ENCODE measurements around the gene ESRRA.

Gene ESRRA

DNA sequence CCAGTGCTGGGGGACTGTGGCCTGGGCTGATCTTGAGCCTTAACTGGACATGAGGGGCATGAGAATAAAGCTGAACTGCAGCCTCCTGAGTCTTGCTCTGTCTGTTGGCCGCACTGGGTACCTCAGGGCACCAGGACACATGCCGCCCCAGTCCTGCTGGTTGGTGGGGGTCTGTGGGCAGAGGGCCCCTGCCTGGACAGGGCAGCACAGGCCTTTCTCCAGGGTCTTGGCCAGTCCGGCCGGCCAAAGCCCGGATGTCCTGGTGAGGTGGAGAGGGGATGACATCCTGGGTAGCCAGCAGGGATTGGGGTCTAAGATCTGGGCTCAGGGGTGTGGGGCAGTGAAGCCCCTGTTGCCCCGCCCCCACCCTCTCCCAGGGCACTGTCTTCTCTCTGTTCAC, 52.1 kb downstream of the ESRRA start:
- peak overlapping the region; percentile 81 for H4K91ac ChIP-seq (ENCODE audit: low read length)

DNA sequence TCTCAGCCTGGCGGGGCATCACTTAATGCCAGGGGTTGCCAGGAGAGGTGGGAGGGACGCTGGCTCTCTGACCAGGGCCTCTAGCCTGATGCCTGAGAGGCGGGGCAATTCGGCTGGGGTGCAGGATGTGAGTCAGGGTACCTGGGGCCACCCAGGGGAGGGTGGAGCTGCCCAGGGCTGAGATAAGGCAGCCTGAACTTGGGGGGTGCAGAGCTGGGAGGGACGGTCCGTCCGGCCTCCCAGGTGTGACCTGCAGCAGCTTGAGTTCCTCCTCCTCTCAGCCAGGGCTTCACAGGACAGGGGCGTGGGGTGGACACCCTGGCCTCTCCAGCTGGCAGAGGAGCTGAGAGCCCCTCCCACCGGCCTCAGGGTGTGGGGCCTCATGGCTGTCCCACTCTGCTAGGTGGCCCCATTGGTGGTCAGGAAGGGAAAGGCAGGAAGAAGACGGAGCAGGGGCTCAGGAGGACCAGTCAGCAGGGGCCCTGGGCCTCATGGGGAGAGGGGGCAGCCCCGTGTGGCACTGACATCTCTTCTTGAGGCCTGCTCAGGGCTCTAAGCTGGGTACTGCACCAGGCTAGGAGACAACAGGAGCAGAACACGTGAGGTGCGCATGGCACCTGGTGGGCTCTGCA, 52.7 kb downstream of the ESRRA start:
- Histone ChIP-seq H2BK120ac (ENCODE audit: low read depth, low read length) (peak overlapping the region; percentile 50), H2AK5ac (ENCODE audit: low read length, severe bottlenecking) (peak overlapping the region; percentile 69), H2AFZ (ENCODE audit: low read depth, low read length) (no peak overlapping the region), H2BK5ac (ENCODE audit: low read depth, low read length, poor library complexity, severe bottlenecking) (no peak overlapping the region), H3K36me3 (ENCODE audit: control insufficient read depth in 1 of 2, insufficient read depth in 2 of 2, low read depth in 1 of 2, low read length in 2 of 2) (peaks cover 28 to 33% of the 10 kb centered on the region in 2 experiments), H3K23ac (ENCODE audit: low read length in 2 of 2) (peak overlapping the region in 1 of 2 experiments; percentile 78), H2BK12ac (ENCODE audit: low read length in 2 of 2) (peak overlapping the region; percentile 29 to 87), H3K27ac (ENCODE audit: low read length, poor library complexity, severe bottlenecking) (peak overlapping the region; percentile 33), H3K9me3 (ENCODE audit: control insufficient read depth, low read length) (no peaks in the 10 kb centered on the region), H3K4me2 (ENCODE audit: low read length, poor library complexity, severe bottlenecking) (peak overlapping the region; percentile 66), H4K91ac (ENCODE audit: low read length) (peak overlapping the region; percentile 93), H2BK15ac (ENCODE audit: low read depth, poor library complexity, severe bottlenecking) (peak overlapping the region; percentile 97), H3K9ac (ENCODE audit: low read length) (peak overlapping the region; percentile 95), H3K4ac (ENCODE audit: low read depth in 1 of 2, low read length in 2 of 2) (peak overlapping the region; percentile 54 to 94), H3K27me3 (ENCODE audit: control insufficient read depth in 1 of 2, insufficient read depth in 1 of 2, low read length in 2 of 2) (peaks cover 0 to 4% of the 10 kb centered on the region in 2 experiments), H3K14ac (ENCODE audit: low read length in 2 of 2) (peak overlapping the region in 1 of 2 experiments; percentile 76), H3K79me1 (replicated peaks; ENCODE audit: low read length, poor library complexity, severe bottlenecking) (peaks cover 35% of the 10 kb centered on the region), H3K4me3 (ENCODE audit: insufficient read depth in 1 of 2, low read depth in 1 of 2, low read length in 2 of 2) (peak overlapping the region in 1 of 2 experiments; percentile 99), H3K18ac (ENCODE audit: low read depth in 1 of 2, low read length in 2 of 2) (peak overlapping the region; percentile 67 to 86), H4K8ac (ENCODE audit: low read length) (peak overlapping the region; percentile 87), H3K4me1 (ENCODE audit: control insufficient read depth, insufficient read depth, low read depth, low read length) (peaks cover 50% of the 10 kb centered on the region)
- WGBS = 57% methylated on average over 13 of the region's 13 CpGs
- peak; percentile 18 for DNase-seq

More for the DNA sequence above, 52.1 kb downstream of the ESRRA start:
- H3K4ac ChIP-seq (ENCODE audit: low read depth in 1 of 2, low read length in 2 of 2) = peak overlapping the region; percentile 73 to 94
- H3K18ac ChIP-seq (ENCODE audit: low read depth in 1 of 2, low read length in 2 of 2) = peak overlapping the region; percentile 58 to 86
- no peak overlapping the region for H3K9ac ChIP-seq (ENCODE audit: low read length)
- H3K79me1 ChIP-seq (replicated peaks; ENCODE audit: low read length, poor library complexity, severe bottlenecking) = peaks cover 35% of the 10 kb centered on the region
- H3K4me1 ChIP-seq (ENCODE audit: control insufficient read depth, insufficient read depth, low read depth, low read length) = peaks cover 52% of the 10 kb centered on the region
- peak overlapping the region; percentile 50 to 59 for H2BK12ac ChIP-seq (ENCODE audit: low read length in 2 of 2)
- no peak overlapping the region for H3K4me3 ChIP-seq (ENCODE audit: insufficient read depth in 1 of 2, low read depth in 1 of 2, low read length in 2 of 2)
- no peak overlapping the region for H2AFZ ChIP-seq (ENCODE audit: low read depth, low read length)
- WGBS = 85% methylated on average over 4 of the region's 6 CpGs
- peak overlapping the region; percentile 60 for H2AK5ac ChIP-seq (ENCODE audit: low read length, severe bottlenecking)
- H3K27ac ChIP-seq (ENCODE audit: low read length, poor library complexity, severe bottlenecking) = no peak overlapping the region
- H3K36me3 ChIP-seq (ENCODE audit: control insufficient read depth in 1 of 2, insufficient read depth in 2 of 2, low read depth in 1 of 2, low read length in 2 of 2) = peaks cover 22 to 27% of the 10 kb centered on the region in 2 experiments
- no peak overlapping the region for H3K4me2 ChIP-seq (ENCODE audit: low read length, poor library complexity, severe bottlenecking)
- peak overlapping the region in 1 of 2 experiments; percentile 53 for H3K14ac ChIP-seq (ENCODE audit: low read length in 2 of 2)
- H3K27me3 ChIP-seq (ENCODE audit: control insufficient read depth in 1 of 2, insufficient read depth in 1 of 2, low read length in 2 of 2) = peaks cover 0 to 4% of the 10 kb centered on the region in 2 experiments
- H4K8ac ChIP-seq (ENCODE audit: low read length) = peak overlapping the region; percentile 52
- peak overlapping the region; percentile 77 for H2BK15ac ChIP-seq (ENCODE audit: low read depth, poor library complexity, severe bottlenecking)
- H2BK120ac ChIP-seq (ENCODE audit: low read depth, low read length) = peak overlapping the region; percentile 68
- no peak for DNase-seq
- H2BK5ac ChIP-seq (ENCODE audit: low read depth, low read length, poor library complexity, severe bottlenecking) = no peak overlapping the region
- H3K9me3 ChIP-seq (ENCODE audit: control insufficient read depth, low read length) = no peaks in the 10 kb centered on the region
- H3K23ac ChIP-seq (ENCODE audit: low read length in 2 of 2) = peak overlapping the region in 1 of 2 experiments; percentile 34

DNA sequence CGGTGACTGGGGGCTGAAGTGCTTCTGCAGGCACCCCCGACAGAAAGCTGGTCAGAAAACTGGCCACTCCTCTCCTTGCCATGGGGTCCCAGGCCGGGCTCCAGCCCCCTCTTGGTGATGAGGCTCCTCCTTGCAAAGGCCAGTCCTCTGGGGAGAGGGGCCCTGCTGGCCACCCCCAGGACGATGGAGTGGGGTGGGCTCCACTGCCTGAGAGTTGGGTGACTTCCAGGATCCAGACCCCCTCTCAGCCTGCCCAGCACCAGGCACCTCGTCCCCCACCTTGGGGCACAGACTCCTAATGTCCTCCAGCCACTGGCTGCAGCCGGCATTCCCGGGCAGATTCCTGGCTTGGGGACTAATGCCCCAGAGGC, 53.2 kb downstream of the ESRRA start:
- WGBS = 20% methylated on average over 7 of the region's 7 CpGs
- peak overlapping the region; percentile 97 for H2BK15ac ChIP-seq (ENCODE audit: low read depth, poor library complexity, severe bottlenecking)

More for the DNA sequence above, 53.2 kb downstream of the ESRRA start:
- Histone ChIP-seq H2BK120ac (ENCODE audit: low read depth, low read length) (peak overlapping the region; percentile 50), H3K27ac (ENCODE audit: low read length, poor library complexity, severe bottlenecking) (peak overlapping the region; percentile 33), H3K14ac (ENCODE audit: low read length in 2 of 2) (peak overlapping the region in 1 of 2 experiments; percentile 76), H2BK5ac (ENCODE audit: low read depth, low read length, poor library complexity, severe bottlenecking) (peak overlapping the region; percentile 39), H3K79me1 (replicated peaks; ENCODE audit: low read length, poor library complexity, severe bottlenecking) (peaks cover 35% of the 10 kb centered on the region), H4K8ac (ENCODE audit: low read length) (peak overlapping the region; percentile 87), H3K4me2 (ENCODE audit: low read length, poor library complexity, severe bottlenecking) (peak overlapping the region; percentile 66), H2BK12ac (ENCODE audit: low read length in 2 of 2) (peak overlapping the region; percentile 29 to 87), H3K4me3 (ENCODE audit: insufficient read depth in 1 of 2, low read depth in 1 of 2, low read length in 2 of 2) (peak overlapping the region; percentile 5 to 99), H3K27me3 (ENCODE audit: control insufficient read depth in 1 of 2, insufficient read depth in 1 of 2, low read length in 2 of 2) (peaks cover 0 to 3% of the 10 kb centered on the region in 2 experiments), H3K4ac (ENCODE audit: low read depth in 1 of 2, low read length in 2 of 2) (peak overlapping the region; percentile 54 to 94), H2AFZ (ENCODE audit: low read depth, low read length) (no peak overlapping the region), H4K91ac (ENCODE audit: low read length) (peak overlapping the region; percentile 93), H2AK5ac (ENCODE audit: low read length, severe bottlenecking) (peak overlapping the region; percentile 69), H3K9ac (ENCODE audit: low read length) (peak overlapping the region; percentile 95), H3K4me1 (ENCODE audit: control insufficient read depth, insufficient read depth, low read depth, low read length) (peaks cover 48% of the 10 kb centered on the region), H3K9me3 (ENCODE audit: control insufficient read depth, low read length) (no peaks in the 10 kb centered on the region), H3K18ac (ENCODE audit: low read depth in 1 of 2, low read length in 2 of 2) (peak overlapping the region; percentile 67 to 73), H3K36me3 (ENCODE audit: control insufficient read depth in 1 of 2, insufficient read depth in 2 of 2, low read depth in 1 of 2, low read length in 2 of 2) (peaks cover 33 to 38% of the 10 kb centered on the region in 2 experiments), H3K23ac (ENCODE audit: low read length in 2 of 2) (no peak overlapping the region)
- no peak for DNase-seq

Measured in mesenchymal stem cell (in vitro differentiated cells and primary cell).